Transverse colon (tissue), 4 donors: ENCODE data around the gene TFCP2L1.

Experiments
- POLR2A ChIP-seq: fragments of 450-650 bp; IDR thresholded peaks from one replicate; pipeline ENCODE4 v1.6.1; 2016; ENCODE audit warnings: antibody characterized with exemption, mild to moderate bottlenecking, moderate library complexity
- POLR2AphosphoS5 ChIP-seq, 3 donors: sonication (generic); formaldehyde crosslinking; IDR thresholded peaks; one replicate each; pipeline ENCODE4 v1.6.1; 2016; ENCODE audit warnings: antibody characterized with exemption in 3 of 3
- TF ChIP-seq, protein P1 (sequence below), 5 experiments: fragments of 200-600 bp in 3 of 5; fragments of 450-650 bp in 2 of 5; sonication (generic) in 3 of 5; IDR thresholded peaks; 1 replicate in 2 of 5; 2 replicates in 3 of 5; pipeline ENCODE4 v1.5.1; 2016 to 2017; ENCODE audit warnings: antibody characterized with exemption in 5 of 5, inconsistent platforms in 3 of 5, mild to moderate bottlenecking in 2 of 5, moderate library complexity in 1 of 5

DNA sequence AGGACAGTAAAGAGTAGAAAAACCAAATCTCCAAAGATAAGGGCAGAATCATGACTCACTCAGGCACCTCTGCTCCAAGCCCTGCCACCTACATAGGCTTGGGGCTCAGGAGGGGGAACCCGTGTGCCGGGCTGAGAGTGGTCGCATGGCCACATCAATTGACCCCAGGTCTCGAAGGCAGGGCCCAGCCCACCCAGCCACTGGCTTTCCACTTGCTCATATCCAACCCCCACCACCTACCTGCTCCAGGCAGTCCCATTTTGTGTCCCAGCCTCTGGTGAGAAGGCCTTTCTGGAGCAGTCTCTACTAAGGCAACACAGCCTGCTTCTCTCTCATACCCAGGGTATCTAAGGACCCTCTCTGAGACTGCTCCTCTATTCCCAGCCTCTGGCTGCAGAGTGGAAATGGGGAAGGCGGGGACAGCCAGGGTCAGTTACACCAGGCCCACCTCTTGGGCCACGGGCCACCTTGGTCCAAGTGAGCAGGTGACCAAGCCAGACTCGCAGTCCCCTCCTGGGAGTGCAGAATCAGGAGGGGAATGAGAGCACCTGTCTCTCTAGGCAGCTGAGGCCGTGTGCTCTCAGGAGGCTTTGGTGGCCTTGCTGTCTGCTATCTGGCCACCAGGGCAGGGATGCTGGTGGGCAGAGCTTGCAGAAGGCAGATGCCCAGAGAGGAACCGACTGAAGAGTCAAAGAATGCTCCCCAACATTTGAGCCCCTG is 20.8 kb downstream of the TFCP2L1 start:
- TF ChIP-seq POLR2AphosphoS5 (IDR thresholded peaks at IDR 0.05): no peak
- TF ChIP-seq, protein P1, sequence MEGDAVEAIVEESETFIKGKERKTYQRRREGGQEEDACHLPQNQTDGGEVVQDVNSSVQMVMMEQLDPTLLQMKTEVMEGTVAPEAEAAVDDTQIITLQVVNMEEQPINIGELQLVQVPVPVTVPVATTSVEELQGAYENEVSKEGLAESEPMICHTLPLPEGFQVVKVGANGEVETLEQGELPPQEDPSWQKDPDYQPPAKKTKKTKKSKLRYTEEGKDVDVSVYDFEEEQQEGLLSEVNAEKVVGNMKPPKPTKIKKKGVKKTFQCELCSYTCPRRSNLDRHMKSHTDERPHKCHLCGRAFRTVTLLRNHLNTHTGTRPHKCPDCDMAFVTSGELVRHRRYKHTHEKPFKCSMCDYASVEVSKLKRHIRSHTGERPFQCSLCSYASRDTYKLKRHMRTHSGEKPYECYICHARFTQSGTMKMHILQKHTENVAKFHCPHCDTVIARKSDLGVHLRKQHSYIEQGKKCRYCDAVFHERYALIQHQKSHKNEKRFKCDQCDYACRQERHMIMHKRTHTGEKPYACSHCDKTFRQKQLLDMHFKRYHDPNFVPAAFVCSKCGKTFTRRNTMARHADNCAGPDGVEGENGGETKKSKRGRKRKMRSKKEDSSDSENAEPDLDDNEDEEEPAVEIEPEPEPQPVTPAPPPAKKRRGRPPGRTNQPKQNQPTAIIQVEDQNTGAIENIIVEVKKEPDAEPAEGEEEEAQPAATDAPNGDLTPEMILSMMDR (IDR thresholded peaks at IDR 0.05): no peak
- TF ChIP-seq POLR2A: no peak
